ENCODE results near the gene TGFBR3L. TPM values are rescaled to one million over a fixed set of nuclear protein-coding genes. Genes with fewer than 3 reads are reported as not detected.

Gene TGFBR3L
- total and polyA plus RNA-seq, 10 of the 15 experiments (the other 5 are each of a cell fraction or from before 2014, with no cell fraction given), result 0.20 to 0.23 TPM; not detected in 8

GRCh38 chr19:7865262-7865911 lies 49.2 kb upstream of the TGFBR3L start:
- Histone ChIP-seq H3K4me2 (ENCODE audit: control insufficient read depth, insufficient read depth) (no peak overlapping the region), H3K27ac (ENCODE audit: control insufficient read depth, insufficient read depth) (no peak overlapping the region), H3K79me2 (ENCODE audit: control insufficient read depth, insufficient read depth, low read length) (no peaks in the 10 kb centered on the region), H3K36me3 (ENCODE audit: control insufficient read depth in 2 of 2, insufficient read depth in 2 of 2, low read length in 1 of 2) (no peaks in the 10 kb centered on the region), H3K9me3 (replicated peaks; ENCODE audit: control insufficient read depth, insufficient read depth, low read length) (no peaks in the 10 kb centered on the region; the same call in 1 of the 3 replicates), H3K27me3 (replicated peaks in 1 of 2; ENCODE audit: control insufficient read depth in 2 of 2, insufficient read depth in 2 of 2, low read length in 1 of 2) (peaks cover 2 to 15% of the 10 kb centered on the region in 2 experiments; a peak in 3 of 4 replicates), H3K4me1 (ENCODE audit: control insufficient read depth, insufficient read depth, low read length) (peaks cover 11% of the 10 kb centered on the region; the same call in 1 of the 2 replicates), H3K4me3 (no peak overlapping the region), H4K20me1 (ENCODE audit: control insufficient read depth, insufficient read depth) (no peaks in the 10 kb centered on the region), H2AFZ (ENCODE audit: control insufficient read depth, low read depth, low read length) (no peak overlapping the region), H3K9ac (ENCODE audit: control insufficient read depth, insufficient read depth, low read length) (no peak overlapping the region)
- in situ Hi-C loops (cut with MboI), result no loop called here
- no peak for DNase-seq (ENCODE audit: low read depth, low spot score)
- FAIRE-seq, result no peak
- ATAC-seq, result no peak
- ChIA-PET POLR2A (no interaction called here), CTCF (no interaction called here), SMC1A (ENCODE audit: uncharacterized antibody, unreplicated experiment) (no interaction called here), RAD21 (ENCODE audit: unreplicated experiment) (no interaction called here)
- 16% methylated on average over 10 of the region's 10 CpGs for WGBS (ENCODE audit: insufficient coverage, insufficient replicate concordance, low lambda C conversion rate, missing lambda C conversion rate)
- intact Hi-C loops (cut with micrococcal nuclease; ENCODE audit: unreplicated experiment), result no loop called here
- BruUV-seq (replicated peaks), result no TSS peak
- TF ChIP-seq KLF5 (IDR thresholded peaks at IDR 0.05; ENCODE audit: partially characterized antibody) (no peak), NKRF (conservative IDR thresholded peaks at IDR 0.05) (no peak), HDGF (IDR thresholded peaks at IDR 0.05) (no peak), MEF2A (IDR thresholded peaks at IDR 0.05; ENCODE audit: insufficient read depth, low read depth, low read length) (no peak), BCLAF1 (IDR thresholded peaks at IDR 0.05) (no peak), HDAC2 (IDR thresholded peaks at IDR 0.05) (no peak), RBBP5 (conservative IDR thresholded peaks at IDR 0.05) (no peak), TAF1 (IDR thresholded peaks at IDR 0.05; ENCODE audit: borderline replicate concordance, low read depth, low read length) (no peak), ASH2L (IDR thresholded peaks at IDR 0.05; ENCODE audit: borderline replicate concordance, low read depth) (no peak)
- TF ChIP-seq, protein P1, sequence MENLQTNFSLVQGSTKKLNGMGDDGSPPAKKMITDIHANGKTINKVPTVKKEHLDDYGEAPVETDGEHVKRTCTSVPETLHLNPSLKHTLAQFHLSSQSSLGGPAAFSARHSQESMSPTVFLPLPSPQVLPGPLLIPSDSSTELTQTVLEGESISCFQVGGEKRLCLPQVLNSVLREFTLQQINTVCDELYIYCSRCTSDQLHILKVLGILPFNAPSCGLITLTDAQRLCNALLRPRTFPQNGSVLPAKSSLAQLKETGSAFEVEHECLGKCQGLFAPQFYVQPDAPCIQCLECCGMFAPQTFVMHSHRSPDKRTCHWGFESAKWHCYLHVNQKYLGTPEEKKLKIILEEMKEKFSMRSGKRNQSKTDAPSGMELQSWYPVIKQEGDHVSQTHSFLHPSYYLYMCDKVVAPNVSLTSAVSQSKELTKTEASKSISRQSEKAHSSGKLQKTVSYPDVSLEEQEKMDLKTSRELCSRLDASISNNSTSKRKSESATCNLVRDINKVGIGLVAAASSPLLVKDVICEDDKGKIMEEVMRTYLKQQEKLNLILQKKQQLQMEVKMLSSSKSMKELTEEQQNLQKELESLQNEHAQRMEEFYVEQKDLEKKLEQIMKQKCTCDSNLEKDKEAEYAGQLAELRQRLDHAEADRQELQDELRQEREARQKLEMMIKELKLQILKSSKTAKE (IDR thresholded peaks at IDR 0.05; ENCODE audit: low read depth, poor library complexity, severe bottlenecking), result no peak
- TF ChIP-seq, protein P2, sequence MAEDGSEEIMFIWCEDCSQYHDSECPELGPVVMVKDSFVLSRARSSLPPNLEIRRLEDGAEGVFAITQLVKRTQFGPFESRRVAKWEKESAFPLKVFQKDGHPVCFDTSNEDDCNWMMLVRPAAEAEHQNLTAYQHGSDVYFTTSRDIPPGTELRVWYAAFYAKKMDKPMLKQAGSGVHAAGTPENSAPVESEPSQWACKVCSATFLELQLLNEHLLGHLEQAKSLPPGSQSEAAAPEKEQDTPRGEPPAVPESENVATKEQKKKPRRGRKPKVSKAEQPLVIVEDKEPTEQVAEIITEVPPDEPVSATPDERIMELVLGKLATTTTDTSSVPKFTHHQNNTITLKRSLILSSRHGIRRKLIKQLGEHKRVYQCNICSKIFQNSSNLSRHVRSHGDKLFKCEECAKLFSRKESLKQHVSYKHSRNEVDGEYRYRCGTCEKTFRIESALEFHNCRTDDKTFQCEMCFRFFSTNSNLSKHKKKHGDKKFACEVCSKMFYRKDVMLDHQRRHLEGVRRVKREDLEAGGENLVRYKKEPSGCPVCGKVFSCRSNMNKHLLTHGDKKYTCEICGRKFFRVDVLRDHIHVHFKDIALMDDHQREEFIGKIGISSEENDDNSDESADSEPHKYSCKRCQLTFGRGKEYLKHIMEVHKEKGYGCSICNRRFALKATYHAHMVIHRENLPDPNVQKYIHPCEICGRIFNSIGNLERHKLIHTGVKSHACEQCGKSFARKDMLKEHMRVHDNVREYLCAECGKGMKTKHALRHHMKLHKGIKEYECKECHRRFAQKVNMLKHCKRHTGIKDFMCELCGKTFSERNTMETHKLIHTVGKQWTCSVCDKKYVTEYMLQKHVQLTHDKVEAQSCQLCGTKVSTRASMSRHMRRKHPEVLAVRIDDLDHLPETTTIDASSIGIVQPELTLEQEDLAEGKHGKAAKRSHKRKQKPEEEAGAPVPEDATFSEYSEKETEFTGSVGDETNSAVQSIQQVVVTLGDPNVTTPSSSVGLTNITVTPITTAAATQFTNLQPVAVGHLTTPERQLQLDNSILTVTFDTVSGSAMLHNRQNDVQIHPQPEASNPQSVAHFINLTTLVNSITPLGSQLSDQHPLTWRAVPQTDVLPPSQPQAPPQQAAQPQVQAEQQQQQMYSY (CRISPR knock-in tag; IDR thresholded peaks at IDR 0.05), result no peak
- TF ChIP-seq, protein P3, sequence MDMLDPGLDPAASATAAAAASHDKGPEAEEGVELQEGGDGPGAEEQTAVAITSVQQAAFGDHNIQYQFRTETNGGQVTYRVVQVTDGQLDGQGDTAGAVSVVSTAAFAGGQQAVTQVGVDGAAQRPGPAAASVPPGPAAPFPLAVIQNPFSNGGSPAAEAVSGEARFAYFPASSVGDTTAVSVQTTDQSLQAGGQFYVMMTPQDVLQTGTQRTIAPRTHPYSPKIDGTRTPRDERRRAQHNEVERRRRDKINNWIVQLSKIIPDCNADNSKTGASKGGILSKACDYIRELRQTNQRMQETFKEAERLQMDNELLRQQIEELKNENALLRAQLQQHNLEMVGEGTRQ (IDR thresholded peaks at IDR 0.05; ENCODE audit: borderline replicate concordance, low read depth, low read length), result no peak

All from GM12878 (cell line).